Activated CD8-positive, alpha-beta T cell treated with anti-CD3 and anti-CD28 coated beads, Interleukin-2, amount 10 ng/mL, durations not matched to agents 7 days and 5 days (primary cell): Measurements from ENCODE around the gene LRRTM4. TPM values are rescaled to one million over a fixed set of nuclear protein-coding genes. Genes with fewer than 3 reads are reported as not detected.

ENCODE experiments used
- ATAC-seq: fragments of 150-1000 bp; cut with Tn5 transposase; one replicate; pipeline ENCODE4 v1.10.0; 2021; ENCODE audit warnings: moderate library complexity
- CTCF ChIA-PET: fragments of 350-600 bp; sonication (Branson Sonifier 250); formaldehyde crosslinking; loops from one replicate; lab custom pipeline; 2021; ENCODE audit warnings: antibody characterized with exemption; lab: Charles Lee
- POLR2A ChIA-PET: fragments of 350-600 bp; sonication (Branson Sonifier 250); formaldehyde crosslinking; loops from one replicate; lab custom pipeline; 2021; ENCODE audit warnings: antibody characterized with exemption; lab: Charles Lee
- DNase-seq: peaks from one replicate; pipeline ENCODE4 v3.0.0-alpha.2; 2020
- H3K27ac Mint-ChIP-seq: one replicate; pipeline ENCODE4 v1.8.0; 2021; ENCODE audit warnings: mild to moderate bottlenecking, mixed read lengths
- H3K27me3 Mint-ChIP-seq: one replicate; pipeline ENCODE4 v1.8.0; 2021; ENCODE audit warnings: low read depth, mixed read lengths
- H3K36me3 Mint-ChIP-seq: one replicate; pipeline ENCODE4 v1.8.0; 2021; ENCODE audit warnings: low read depth, mixed read lengths
- H3K4me1 Mint-ChIP-seq: one replicate; pipeline ENCODE4 v1.8.0; 2021; ENCODE audit warnings: low read depth, mixed read lengths
- H3K4me3 Mint-ChIP-seq: one replicate; pipeline ENCODE4 v1.8.0; 2021; ENCODE audit warnings: mild to moderate bottlenecking, mixed read lengths
- H3K9me3 Mint-ChIP-seq: one replicate; pipeline ENCODE4 v1.8.0; 2022; ENCODE audit warnings: mixed read lengths; ENCODE audit not compliant: insufficient read depth
- total RNA-seq, 2 experiments: library from RNA; stranded (reverse); gene quantifications; one replicate each; pipeline ENCODE4 v1.2.3, GENCODE V29; 2021

The LRRTM4 gene
- total RNA-seq, 2 experiments from 2014 or later, result not detected

- ChIA-PET CTCF (no interaction called here), POLR2A (no interaction called here)
- H3K27me3 Mint-ChIP-seq, result no peaks in the 10 kb centered on the region
- H3K9me3 Mint-ChIP-seq, result peaks cover 8% of the 10 kb centered on the region
- no peak overlapping the region for H3K27ac Mint-ChIP-seq
- H3K4me3 Mint-ChIP-seq, result no peak overlapping the region
- ATAC-seq (no peak), DNase-seq (no peak)
- H3K36me3 Mint-ChIP-seq, result no peaks in the 10 kb centered on the region
- no peaks in the 10 kb centered on the region for H3K4me1 Mint-ChIP-seq
Observed at GRCh38 chr2:77372636-77373035, 149.5 kb downstream of the LRRTM4 start.

GRCh38 chr2:77370511-77370910, 151.7 kb downstream of the LRRTM4 start:
- ATAC-seq (no peak), DNase-seq (no peak)
- no peaks in the 10 kb centered on the region for H3K27me3 Mint-ChIP-seq
- H3K4me1 Mint-ChIP-seq, result no peaks in the 10 kb centered on the region
- no peak overlapping the region for H3K4me3 Mint-ChIP-seq
- POLR2A ChIA-PET, result no interaction called here
- CTCF ChIA-PET, result no interaction called here
- no peaks in the 10 kb centered on the region for H3K36me3 Mint-ChIP-seq
- no peak overlapping the region for H3K27ac Mint-ChIP-seq
- H3K9me3 Mint-ChIP-seq, result peaks cover 8% of the 10 kb centered on the region

DNA sequence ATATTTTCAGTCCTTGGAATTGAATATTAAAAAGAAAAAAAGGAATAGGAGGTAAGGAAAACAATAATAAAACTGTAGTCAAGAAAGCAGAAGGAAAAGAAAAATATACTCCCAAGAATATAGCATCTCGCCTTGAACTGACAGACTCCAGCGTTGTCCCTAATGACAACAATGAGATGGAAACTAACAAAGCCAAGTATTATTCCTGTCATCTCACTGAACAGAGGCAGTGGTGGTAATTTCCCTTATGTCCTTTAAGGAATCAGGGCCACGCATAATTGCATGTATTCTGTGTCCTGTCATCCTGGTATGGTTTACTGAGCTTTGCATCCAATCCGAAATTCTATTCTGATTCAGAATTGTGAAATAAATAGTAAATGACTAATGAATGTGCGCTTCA, 158.9 kb downstream of the LRRTM4 start:
- Mint-ChIP-seq H3K27ac (no peak overlapping the region), H3K27me3 (no peaks in the 10 kb centered on the region), H3K4me1 (no peaks in the 10 kb centered on the region), H3K9me3 (peaks cover 14% of the 10 kb centered on the region), H3K36me3 (no peaks in the 10 kb centered on the region), H3K4me3 (no peak overlapping the region)
- DNase-seq, result no peak
- CTCF ChIA-PET, result no interaction called here
- POLR2A ChIA-PET, result no interaction called here
- ATAC-seq, result no peak

DNA sequence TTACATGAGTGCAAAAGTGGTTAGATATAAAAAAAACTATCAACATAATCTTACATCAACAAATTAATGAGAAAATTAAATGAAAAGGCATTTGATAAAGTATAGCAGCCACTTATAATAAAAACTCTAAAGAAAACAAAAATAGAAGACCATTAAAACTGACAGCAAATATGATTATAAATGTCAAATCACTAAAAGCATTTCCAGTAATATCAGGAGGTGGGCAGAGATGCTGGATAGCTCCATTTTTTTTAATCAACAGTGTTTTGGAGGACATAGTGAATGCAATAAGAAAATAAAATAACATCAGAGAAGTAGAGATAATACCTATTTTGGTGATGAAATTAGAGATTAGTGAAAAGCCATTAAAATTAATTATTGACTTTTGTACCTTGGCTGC, 173.4 kb downstream of the LRRTM4 start:
- peaks cover 7% of the 10 kb centered on the region for H3K9me3 Mint-ChIP-seq
- no peaks in the 10 kb centered on the region for H3K4me1 Mint-ChIP-seq
- no peaks in the 10 kb centered on the region for H3K36me3 Mint-ChIP-seq
- H3K27ac Mint-ChIP-seq, result no peak overlapping the region
- ChIA-PET POLR2A (no interaction called here), CTCF (no interaction called here)
- ATAC-seq (no peak), DNase-seq (no peak)
- no peaks in the 10 kb centered on the region for H3K27me3 Mint-ChIP-seq
- no peak overlapping the region for H3K4me3 Mint-ChIP-seq

DNA sequence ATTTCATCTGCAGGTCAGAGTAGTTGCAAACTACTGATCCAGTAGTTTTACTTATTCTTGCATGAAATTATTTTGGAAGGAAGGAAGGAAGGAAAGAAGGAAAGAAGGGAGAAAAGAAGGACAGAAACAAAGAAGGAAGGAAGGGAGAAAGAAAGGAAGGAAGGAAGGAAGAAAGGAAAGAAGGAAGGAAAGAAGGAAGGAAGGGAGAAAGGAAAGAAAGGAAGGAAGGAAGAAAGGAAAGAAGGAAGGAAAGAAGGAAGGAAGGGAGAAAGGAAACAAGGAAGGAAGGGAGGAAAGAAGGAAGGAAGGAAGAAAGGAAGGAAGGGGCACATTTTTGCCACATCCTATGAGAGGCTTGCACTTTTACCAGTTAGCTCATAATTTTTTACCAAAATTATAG, 186.2 kb downstream of the LRRTM4 start:
- H3K4me1 Mint-ChIP-seq, result no peaks in the 10 kb centered on the region
- no peaks in the 10 kb centered on the region for H3K27me3 Mint-ChIP-seq
- H3K36me3 Mint-ChIP-seq, result no peaks in the 10 kb centered on the region
- CTCF ChIA-PET, result no interaction called here
- no peak for ATAC-seq
- H3K9me3 Mint-ChIP-seq, result peaks cover 11% of the 10 kb centered on the region
- H3K27ac Mint-ChIP-seq, result no peak overlapping the region
- no peak overlapping the region for H3K4me3 Mint-ChIP-seq
- POLR2A ChIA-PET, result no interaction called here
- no peak for DNase-seq

GRCh38 chr2:77328134-77328931, 193.8 kb downstream of the LRRTM4 start:
- Mint-ChIP-seq H3K4me1 (no peaks in the 10 kb centered on the region), H3K27me3 (no peaks in the 10 kb centered on the region), H3K36me3 (no peaks in the 10 kb centered on the region), H3K4me3 (no peak overlapping the region), H3K27ac (no peak overlapping the region), H3K9me3 (peaks cover 16% of the 10 kb centered on the region)
- ChIA-PET POLR2A (no interaction called here), CTCF (no interaction called here)
- DNase-seq (no peak), ATAC-seq (no peak)

DNA sequence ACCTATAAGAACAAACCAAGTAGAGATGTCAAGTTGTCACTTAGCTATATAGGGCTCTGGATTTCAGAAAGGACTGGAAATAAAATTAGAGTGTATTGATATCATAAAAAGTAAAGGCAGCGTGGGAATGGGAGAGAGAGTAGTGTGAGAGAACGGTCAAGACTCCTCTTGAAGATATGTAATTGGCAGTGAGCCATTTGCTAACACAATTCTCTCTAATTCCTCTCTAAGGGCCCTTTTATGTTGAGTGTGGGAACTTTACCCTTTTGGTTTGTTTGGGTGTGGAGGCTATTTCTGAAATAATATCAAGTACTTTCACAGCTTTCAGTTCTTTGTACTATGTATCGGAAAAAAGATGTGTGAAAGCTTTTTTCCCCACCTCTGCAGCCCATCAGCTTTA, 196.8 kb downstream of the LRRTM4 start:
- Mint-ChIP-seq H3K27me3 (no peaks in the 10 kb centered on the region), H3K27ac (no peak overlapping the region), H3K4me1 (no peaks in the 10 kb centered on the region), H3K4me3 (no peak overlapping the region), H3K36me3 (no peaks in the 10 kb centered on the region), H3K9me3 (peaks cover 11% of the 10 kb centered on the region)
- POLR2A ChIA-PET, result no interaction called here
- ATAC-seq (no peak), DNase-seq (no peak)
- CTCF ChIA-PET, result no interaction called here

DNA sequence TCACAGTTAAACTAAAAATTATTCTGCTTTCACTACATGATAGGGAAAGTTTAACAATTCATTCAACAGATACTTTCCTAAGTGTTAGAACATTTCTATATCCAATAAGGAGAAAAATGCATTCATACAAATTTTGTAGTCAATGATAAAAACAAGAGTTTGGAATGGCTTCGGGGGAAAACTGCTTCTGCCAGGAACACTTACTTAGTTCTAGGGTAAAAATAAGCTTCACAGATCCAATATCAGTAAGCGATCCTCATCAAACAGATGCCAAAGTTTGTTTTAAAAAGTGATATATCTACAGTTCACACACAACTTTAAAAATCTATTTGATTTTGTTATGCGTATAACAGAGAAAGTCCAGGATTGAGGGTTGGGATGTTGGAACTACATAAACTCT, 199.7 kb downstream of the LRRTM4 start:
- ATAC-seq (no peak), DNase-seq (no peak)
- Mint-ChIP-seq H3K36me3 (no peaks in the 10 kb centered on the region), H3K9me3 (peaks cover 23% of the 10 kb centered on the region), H3K27ac (no peak overlapping the region), H3K27me3 (no peaks in the 10 kb centered on the region), H3K4me3 (no peak overlapping the region), H3K4me1 (no peaks in the 10 kb centered on the region)
- POLR2A ChIA-PET, result no interaction called here
- CTCF ChIA-PET, result no interaction called here

GRCh38 chr2:77314721-77315120, 207.5 kb downstream of the LRRTM4 start:
- H3K36me3 Mint-ChIP-seq, result no peaks in the 10 kb centered on the region
- no peak overlapping the region for H3K27ac Mint-ChIP-seq
- H3K9me3 Mint-ChIP-seq, result peaks cover 13% of the 10 kb centered on the region
- no peaks in the 10 kb centered on the region for H3K27me3 Mint-ChIP-seq
- no peaks in the 10 kb centered on the region for H3K4me1 Mint-ChIP-seq
- ATAC-seq (no peak), DNase-seq (no peak)
- no peak overlapping the region for H3K4me3 Mint-ChIP-seq
- ChIA-PET CTCF (no interaction called here), POLR2A (no interaction called here)

GRCh38 chr2:77310416-77310815, 211.8 kb downstream of the LRRTM4 start:
- Mint-ChIP-seq H3K36me3 (no peaks in the 10 kb centered on the region), H3K27ac (no peak overlapping the region), H3K4me1 (no peaks in the 10 kb centered on the region), H3K9me3 (peaks cover 14% of the 10 kb centered on the region), H3K4me3 (no peak overlapping the region), H3K27me3 (no peaks in the 10 kb centered on the region)
- DNase-seq (no peak), ATAC-seq (no peak)
- ChIA-PET CTCF (no interaction called here), POLR2A (no interaction called here)

DNA sequence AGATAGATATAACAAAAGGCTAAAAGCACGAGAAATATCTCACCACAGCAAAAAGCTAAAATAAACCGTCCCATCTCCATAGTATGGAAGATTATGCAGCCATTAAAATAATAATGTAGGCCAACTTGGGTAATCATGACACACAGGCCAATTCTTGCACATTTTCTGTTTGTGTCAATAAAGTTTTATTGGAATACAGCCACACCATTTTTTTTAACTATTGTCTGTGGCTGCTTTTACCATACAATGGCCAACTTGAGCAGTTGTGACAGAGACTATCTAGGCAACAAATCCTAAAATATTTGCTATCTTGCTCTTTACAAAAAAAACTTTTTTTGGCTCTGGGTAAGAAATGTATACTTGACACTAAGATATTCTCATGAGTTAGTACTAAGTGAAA, 212.5 kb downstream of the LRRTM4 start:
- no peak for ATAC-seq

GRCh38 chr2:77301441-77301840, 220.7 kb downstream of the LRRTM4 start:
- CTCF ChIA-PET, result no interaction called here
- no peaks in the 10 kb centered on the region for H3K36me3 Mint-ChIP-seq
- peaks cover 21% of the 10 kb centered on the region for H3K9me3 Mint-ChIP-seq
- ATAC-seq (no peak), DNase-seq (no peak)
- POLR2A ChIA-PET, result no interaction called here
- H3K27ac Mint-ChIP-seq, result no peak overlapping the region
- H3K27me3 Mint-ChIP-seq, result no peaks in the 10 kb centered on the region
- H3K4me1 Mint-ChIP-seq, result no peaks in the 10 kb centered on the region
- H3K4me3 Mint-ChIP-seq, result no peak overlapping the region

More for the DNA sequence above, 212.5 kb downstream of the LRRTM4 start:
- ChIA-PET CTCF (no interaction called here), POLR2A (no interaction called here)
- no peaks in the 10 kb centered on the region for H3K4me1 Mint-ChIP-seq
- no peak overlapping the region for H3K4me3 Mint-ChIP-seq
- no peak for DNase-seq
- H3K9me3 Mint-ChIP-seq, result peaks cover 14% of the 10 kb centered on the region
- H3K27ac Mint-ChIP-seq, result no peak overlapping the region
- H3K36me3 Mint-ChIP-seq, result no peaks in the 10 kb centered on the region
- H3K27me3 Mint-ChIP-seq, result no peaks in the 10 kb centered on the region

- DNase-seq (no peak), ATAC-seq (no peak)
- no peak overlapping the region for H3K4me3 Mint-ChIP-seq
- ChIA-PET POLR2A (no interaction called here), CTCF (no interaction called here)
- H3K36me3 Mint-ChIP-seq, result no peaks in the 10 kb centered on the region
- no peaks in the 10 kb centered on the region for H3K27me3 Mint-ChIP-seq
- H3K27ac Mint-ChIP-seq, result no peak overlapping the region
- H3K9me3 Mint-ChIP-seq, result peaks cover 18% of the 10 kb centered on the region
- no peaks in the 10 kb centered on the region for H3K4me1 Mint-ChIP-seq
Observed at GRCh38 chr2:77296791-77297190, 225.4 kb downstream of the LRRTM4 start.
